AG09319 (cell line): ENCODE measurements around the gene CRIP3.

ENCODE experiments used
- DNase-seq: peaks from one replicate; pipeline ENCODE4 v3.0.0-alpha.2; 2010; ENCODE audit warnings: low read depth; ENCODE audit errors: extremely low read depth
- CTCF ChIP-seq: IDR thresholded peaks from 2 replicates; pipeline ENCODE4 v1.5.1; 2011; ENCODE audit warnings: low read depth, mild to moderate bottlenecking, inconsistent platforms, low read length, moderate library complexity

The CRIP3 gene

GRCh38 chr6:43293698-43294097 lies 14.9 kb downstream of the CRIP3 start:
- no peak for TF ChIP-seq CTCF
- no peak for DNase-seq

DNA sequence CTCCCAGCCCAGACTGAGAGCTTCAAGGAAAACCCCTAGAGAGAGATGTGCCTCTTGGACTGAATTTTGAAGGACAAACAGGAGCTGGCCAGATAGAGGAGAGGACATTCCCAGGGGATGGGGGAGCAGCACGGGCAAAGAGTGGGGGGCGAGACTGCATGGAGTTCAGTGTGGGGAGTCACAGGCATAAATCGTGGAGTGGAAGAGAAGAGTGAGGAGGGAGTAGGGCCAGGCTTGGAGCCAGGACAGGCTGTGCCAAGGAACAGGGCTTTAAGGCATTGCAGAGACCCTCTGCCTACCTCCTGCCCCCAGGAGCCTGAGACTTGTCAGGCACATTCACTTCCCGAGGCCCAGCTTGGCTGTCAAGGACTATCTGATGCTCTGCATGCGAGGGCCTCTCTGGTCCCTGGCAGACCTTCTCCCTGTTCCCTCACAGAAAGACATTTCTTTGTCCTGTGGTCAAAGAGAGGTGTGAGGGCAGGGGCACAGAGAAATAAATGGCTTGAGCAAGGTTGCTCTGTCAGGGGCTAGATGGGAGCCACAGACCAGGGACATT lies 15.8 kb downstream of the CRIP3 start:
- TF ChIP-seq CTCF, result no peak
- no peak for DNase-seq

GRCh38 chr6:43292341-43292740 lies 16.3 kb downstream of the CRIP3 start:
- no peak for DNase-seq
- no peak for TF ChIP-seq CTCF

- TF ChIP-seq CTCF, result no peak
- no peak for DNase-seq
Measured at GRCh38 chr6:43291708-43292107, 16.9 kb downstream of the CRIP3 start.

GRCh38 chr6:43290905-43291355 lies 17.7 kb downstream of the CRIP3 start:
- DNase-seq, result no peak

DNA sequence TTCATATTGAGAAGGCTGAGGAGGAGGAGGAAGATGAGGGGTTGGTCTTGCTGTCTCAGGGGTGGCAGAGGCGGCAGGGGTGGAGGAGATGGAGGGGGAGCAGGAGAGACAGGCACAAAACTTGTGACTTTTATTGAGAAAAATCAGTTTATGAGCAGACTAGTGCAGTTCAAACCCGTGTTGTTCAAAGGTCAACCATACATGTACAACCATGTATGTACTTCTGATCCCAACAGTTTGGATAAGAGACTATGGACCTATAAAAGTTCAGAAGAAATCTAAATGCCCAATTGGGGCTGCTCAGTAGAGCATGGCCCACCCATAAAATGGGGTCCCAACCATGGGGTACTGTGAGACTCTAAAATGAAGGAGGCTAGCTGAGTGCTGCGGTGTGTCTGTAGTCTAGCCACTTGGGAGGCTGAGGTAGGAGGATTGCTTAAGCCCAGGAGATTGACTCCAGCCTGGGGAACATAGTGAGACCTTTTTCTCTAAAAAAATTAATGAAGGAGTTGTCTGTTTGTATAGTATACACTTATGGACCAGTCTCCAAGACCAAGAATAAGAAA lies 18.2 kb downstream of the CRIP3 start:
- no peak for TF ChIP-seq CTCF
- no peak for DNase-seq

More at GRCh38 chr6:43290905-43291355, 17.7 kb downstream of the CRIP3 start:
- TF ChIP-seq CTCF, result no peak

- no peak for DNase-seq
- TF ChIP-seq CTCF, result no peak
Measured at GRCh38 chr6:43287717-43288679, 20.6 kb downstream of the CRIP3 start.
